WTC11 (cell line): ENCODE measurements around the gene ITPK1. TPM values are rescaled to one million over a fixed set of nuclear protein-coding genes. Genes with fewer than 3 reads are reported as not detected.
"Not testable (repeated sequence)": the region's sequence is repeated elsewhere in the genome, so short reads cannot be mapped to it uniquely, and the experiment has no call there.

Experiments
- ATAC-seq: fragments of 200-7000 bp; cut with Tn5 transposase; 2 replicates; pipeline ENCODE4 v1.10.0; 2021; ENCODE audit warnings: mild to moderate bottlenecking, moderate library complexity
- CTCF ChIA-PET: fragments of 300-600 bp; sonication (Branson Sonifier 250); formaldehyde crosslinking; loops from one replicate; lab custom pipeline; 2021; ENCODE audit warnings: antibody characterized with exemption; lab: Charles Lee
- POLR2A ChIA-PET: fragments of 350-600 bp; sonication (Branson Sonifier 250); formaldehyde crosslinking; loops from one replicate; lab custom pipeline; 2021; ENCODE audit warnings: antibody characterized with exemption; lab: Charles Lee
- DNase-seq: peaks from one replicate; pipeline ENCODE4 v3.0.0; 2021; ENCODE audit warnings: low spot score
- H3K27ac Mint-ChIP-seq: 2 replicates; pipeline ENCODE4 v1.8.0; 2021; ENCODE audit warnings: mixed read lengths
- H3K27me3 Mint-ChIP-seq: 2 replicates; pipeline ENCODE4 v1.8.0; 2021; ENCODE audit warnings: low read depth, mild to moderate bottlenecking, moderate library complexity, mixed read lengths
- H3K36me3 Mint-ChIP-seq: 2 replicates; pipeline ENCODE4 v1.8.0; 2021; ENCODE audit warnings: mixed read lengths
- H3K4me1 Mint-ChIP-seq: 2 replicates; pipeline ENCODE4 v1.8.0; 2022; ENCODE audit warnings: mixed read lengths
- H3K4me3 Mint-ChIP-seq: 2 replicates; pipeline ENCODE4 v1.8.0; 2021; ENCODE audit warnings: mild to moderate bottlenecking, moderate library complexity, mixed read lengths
- H3K9me3 Mint-ChIP-seq: 2 replicates; pipeline ENCODE4 v1.8.0; 2021; ENCODE audit warnings: mixed read lengths
- ATF3 ChIP-seq: sonication (generic); formaldehyde crosslinking; conservative IDR thresholded peaks from 2 replicates; pipeline ENCODE4 v1.8.1; 2022; ENCODE audit warnings: mild to moderate bottlenecking, missing genetic modification reagents
- ESRRA ChIP-seq: sonication (generic); formaldehyde crosslinking; IDR thresholded peaks from 2 replicates; pipeline ENCODE4 v1.8.1; 2022; ENCODE audit warnings: mild to moderate bottlenecking, missing genetic modification reagents, borderline replicate concordance
- MYBL2 ChIP-seq: sonication (generic); formaldehyde crosslinking; IDR thresholded peaks from 2 replicates; pipeline ENCODE4 v1.8.1; 2023; ENCODE audit warnings: mild to moderate bottlenecking, moderate library complexity, missing genetic modification reagents
- SMAD4 ChIP-seq: sonication (generic); formaldehyde crosslinking; IDR thresholded peaks from 2 replicates; pipeline ENCODE4 v1.8.0; 2022; ENCODE audit warnings: mild to moderate bottlenecking, missing genetic modification reagents
- TEAD4 ChIP-seq: sonication (generic); formaldehyde crosslinking; IDR thresholded peaks from 2 replicates; pipeline ENCODE4 v1.8.0; 2022; ENCODE audit warnings: mild to moderate bottlenecking, missing genetic modification reagents
- ZBTB21 ChIP-seq: sonication (generic); formaldehyde crosslinking; IDR thresholded peaks from 2 replicates; pipeline ENCODE4 v1.8.1; 2023; ENCODE audit warnings: mild to moderate bottlenecking, missing genetic modification reagents, borderline replicate concordance
- ZMAT4 ChIP-seq: fragments of 250-450 bp; sonication (Bioruptor Pico); IDR thresholded peaks from 2 replicates; pipeline ENCODE4 v1.9.0; 2021; ENCODE audit warnings: mild to moderate bottlenecking
- ZNF416 ChIP-seq: fragments of 250-450 bp; sonication (Bioruptor Pico); IDR thresholded peaks from 2 replicates; pipeline ENCODE4 v1.9.0; 2021; ENCODE audit warnings: mild to moderate bottlenecking, inconsistent platforms
- total RNA-seq: library from RNA; stranded (reverse); gene quantifications from 3 replicates; pipeline ENCODE4 v1.2.3, GENCODE V29; 2021
- TF ChIP-seq, protein P1 (sequence below): sonication (generic); formaldehyde crosslinking; IDR thresholded peaks from 2 replicates; pipeline ENCODE4 v1.8.1; 2023; ENCODE audit warnings: mild to moderate bottlenecking, missing genetic modification reagents
- TF ChIP-seq, protein P2 (sequence below): sonication (generic); formaldehyde crosslinking; IDR thresholded peaks from 2 replicates; pipeline ENCODE4 v1.8.0; 2022; ENCODE audit warnings: mild to moderate bottlenecking, missing genetic modification reagents

ITPK1 gene
- total RNA-seq, 1 experiment from 2014 or later: 144 TPM

DNA sequence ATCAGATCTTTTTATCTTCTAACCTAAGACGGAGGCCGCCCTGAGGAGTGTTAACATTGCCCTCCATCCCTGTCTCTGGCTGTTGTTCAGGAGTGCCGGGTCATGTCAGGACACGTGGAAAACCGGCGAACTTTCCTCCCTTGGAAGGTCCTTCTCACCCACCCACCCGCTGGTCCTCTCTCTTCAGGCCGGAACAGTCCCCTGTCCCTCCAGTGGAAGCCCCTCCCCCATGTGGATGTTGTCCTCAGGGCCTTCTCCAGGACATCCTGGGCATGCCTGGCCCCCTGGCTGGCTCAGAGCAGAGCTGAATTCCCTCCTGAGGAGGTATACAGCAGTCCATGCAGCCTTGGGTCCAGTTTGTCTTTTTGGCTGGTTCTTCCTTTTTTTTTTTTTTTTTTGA lies 20.3 kb upstream of the ITPK1 start (continued):
- TF ChIP-seq ESRRA (CRISPR knock-in tag): no peak

GRCh38 chr14:93135399-93135798 lies 19.7 kb upstream of the ITPK1 start:
- Mint-ChIP-seq H3K36me3 (no peaks in the 10 kb centered on the region), H3K9me3 (no peaks in the 10 kb centered on the region)
- TF ChIP-seq ATF3 (CRISPR knock-in tag) (no peak), ZBTB21 (CRISPR knock-in tag) (no peak)
- TF ChIP-seq, all 79 proteins: peak for 0
- ATAC-seq (no peak), DNase-seq (no peak)
- CTCF ChIA-PET: interaction anchor here (5.8 kb wide), 1 partner anchor 20 kb away, joined by 131 read pairs; the partner anchor contains the start of gene ITPK1
- POLR2A ChIA-PET: no interaction called here
- H3K4me1 Mint-ChIP-seq: peaks cover 10% of the 10 kb centered on the region; the same call in 1 of the 2 replicates
- no peak overlapping the region for H3K4me3 Mint-ChIP-seq
- no peaks in the 10 kb centered on the region; the same call in 1 of the 2 replicates for H3K27me3 Mint-ChIP-seq
- no peak overlapping the region for H3K27ac Mint-ChIP-seq

DNA sequence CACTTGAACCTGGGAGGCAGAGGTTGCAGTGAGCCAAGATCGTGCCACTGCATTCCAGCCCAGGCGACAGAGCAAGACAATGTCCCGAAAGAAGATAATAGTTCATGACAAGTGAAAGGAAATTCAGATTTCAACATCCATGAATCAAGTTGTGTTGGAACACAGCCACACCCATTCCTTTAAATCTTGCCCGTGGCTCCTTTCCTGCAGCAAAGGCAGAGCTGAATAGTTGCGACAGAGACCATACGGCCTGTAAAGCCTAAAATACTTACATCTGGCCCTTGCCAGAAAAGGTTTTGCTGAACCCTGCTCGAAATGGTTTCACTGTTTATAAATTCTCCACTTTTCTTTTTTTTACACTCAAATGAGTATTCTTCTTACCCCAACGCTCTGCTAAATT lies 17.7 kb upstream of the ITPK1 start:
- ATAC-seq: no peak
- H3K27me3 Mint-ChIP-seq: no peaks in the 10 kb centered on the region
- ChIA-PET POLR2A (no interaction called here), CTCF (interaction anchor here (1.6 to 5.8 kb wide), 4 partner anchors 13 to 99 kb away, joined by 5 to 131 read pairs (median 16); partner anchors contain the start of gene ITPK1)
- TF ChIP-seq, protein P1, sequence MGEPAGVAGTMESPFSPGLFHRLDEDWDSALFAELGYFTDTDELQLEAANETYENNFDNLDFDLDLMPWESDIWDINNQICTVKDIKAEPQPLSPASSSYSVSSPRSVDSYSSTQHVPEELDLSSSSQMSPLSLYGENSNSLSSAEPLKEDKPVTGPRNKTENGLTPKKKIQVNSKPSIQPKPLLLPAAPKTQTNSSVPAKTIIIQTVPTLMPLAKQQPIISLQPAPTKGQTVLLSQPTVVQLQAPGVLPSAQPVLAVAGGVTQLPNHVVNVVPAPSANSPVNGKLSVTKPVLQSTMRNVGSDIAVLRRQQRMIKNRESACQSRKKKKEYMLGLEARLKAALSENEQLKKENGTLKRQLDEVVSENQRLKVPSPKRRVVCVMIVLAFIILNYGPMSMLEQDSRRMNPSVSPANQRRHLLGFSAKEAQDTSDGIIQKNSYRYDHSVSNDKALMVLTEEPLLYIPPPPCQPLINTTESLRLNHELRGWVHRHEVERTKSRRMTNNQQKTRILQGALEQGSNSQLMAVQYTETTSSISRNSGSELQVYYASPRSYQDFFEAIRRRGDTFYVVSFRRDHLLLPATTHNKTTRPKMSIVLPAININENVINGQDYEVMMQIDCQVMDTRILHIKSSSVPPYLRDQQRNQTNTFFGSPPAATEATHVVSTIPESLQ (CRISPR knock-in tag): no peak
- TF ChIP-seq, protein P2, sequence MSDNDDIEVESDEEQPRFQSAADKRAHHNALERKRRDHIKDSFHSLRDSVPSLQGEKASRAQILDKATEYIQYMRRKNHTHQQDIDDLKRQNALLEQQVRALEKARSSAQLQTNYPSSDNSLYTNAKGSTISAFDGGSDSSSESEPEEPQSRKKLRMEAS (CRISPR knock-in tag): no peak
- TF ChIP-seq MYBL2 (CRISPR knock-in tag) (no peak), SMAD4 (no peak), ZMAT4 (CRISPR knock-in tag) (no peak), TEAD4 (CRISPR knock-in tag) (no peak)
- peaks cover 7% of the 10 kb centered on the region; the same call in 1 of the 2 replicates for H3K4me1 Mint-ChIP-seq
- no peak overlapping the region for H3K27ac Mint-ChIP-seq
- no peak overlapping the region for H3K4me3 Mint-ChIP-seq
- H3K9me3 Mint-ChIP-seq: no peaks in the 10 kb centered on the region
- no peaks in the 10 kb centered on the region for H3K36me3 Mint-ChIP-seq
- DNase-seq: no peak

GRCh38 chr14:93132472-93133065 lies 16.8 kb upstream of the ITPK1 start:
- TF ChIP-seq ZNF416 (CRISPR knock-in tag): no peak
- TF ChIP-seq, all 79 proteins: peak for 0
- CTCF ChIA-PET: interaction anchor here (0.6 to 5.8 kb wide), 37 partner anchors 9 to 384 kb away, joined by 3 to 131 read pairs (median 4); partner anchors contain the start of genes GON7, ITPK1, LGMN and LYSET
- DNase-seq (no peak), ATAC-seq (peak; percentile 91)
- POLR2A ChIA-PET: interaction anchor here (0.5 to 1.1 kb wide), 6 partner anchors 19 to 1926 kb away, joined by 3 to 7 read pairs (median 3); no protein-coding TSS in a partner anchor
- Mint-ChIP-seq H3K27me3 (no peaks in the 10 kb centered on the region), H3K9me3 (no peaks in the 10 kb centered on the region), H3K36me3 (no peaks in the 10 kb centered on the region), H3K4me1 (peaks cover 2% of the 10 kb centered on the region; the same call in 1 of the 2 replicates), H3K27ac (peak overlapping the region; percentile 93), H3K4me3 (no peak overlapping the region)

GRCh38 chr14:93131257-93131820 lies 15.6 kb upstream of the ITPK1 start:
- DNase-seq, ATAC-seq, H3K27me3 Mint-ChIP-seq, H3K36me3 Mint-ChIP-seq, H3K4me3 Mint-ChIP-seq, H3K27ac Mint-ChIP-seq, H3K9me3 Mint-ChIP-seq, H3K4me1 Mint-ChIP-seq: not testable (repeated sequence)
- POLR2A ChIA-PET: interaction anchor here (0.6 kb wide), 1 partner anchor 25 kb away, joined by 4 read pairs; no protein-coding TSS in a partner anchor
- CTCF ChIA-PET: interaction anchor here (0.8 to 5.8 kb wide), 10 partner anchors 11 to 198 kb away, joined by 3 to 131 read pairs (median 5); partner anchors contain the start of gene ITPK1
